ENCODE data around the gene KCNJ15. TPM values are rescaled to one million over a fixed set of nuclear protein-coding genes. Genes with fewer than 3 reads are reported as not detected.
A peak's percentile ranks its signal among the peaks of the same experiment; 100 is the strongest.

KCNJ15 gene
- total RNA-seq, 1 experiment from 2014 or later = 19.2 TPM

DNA sequence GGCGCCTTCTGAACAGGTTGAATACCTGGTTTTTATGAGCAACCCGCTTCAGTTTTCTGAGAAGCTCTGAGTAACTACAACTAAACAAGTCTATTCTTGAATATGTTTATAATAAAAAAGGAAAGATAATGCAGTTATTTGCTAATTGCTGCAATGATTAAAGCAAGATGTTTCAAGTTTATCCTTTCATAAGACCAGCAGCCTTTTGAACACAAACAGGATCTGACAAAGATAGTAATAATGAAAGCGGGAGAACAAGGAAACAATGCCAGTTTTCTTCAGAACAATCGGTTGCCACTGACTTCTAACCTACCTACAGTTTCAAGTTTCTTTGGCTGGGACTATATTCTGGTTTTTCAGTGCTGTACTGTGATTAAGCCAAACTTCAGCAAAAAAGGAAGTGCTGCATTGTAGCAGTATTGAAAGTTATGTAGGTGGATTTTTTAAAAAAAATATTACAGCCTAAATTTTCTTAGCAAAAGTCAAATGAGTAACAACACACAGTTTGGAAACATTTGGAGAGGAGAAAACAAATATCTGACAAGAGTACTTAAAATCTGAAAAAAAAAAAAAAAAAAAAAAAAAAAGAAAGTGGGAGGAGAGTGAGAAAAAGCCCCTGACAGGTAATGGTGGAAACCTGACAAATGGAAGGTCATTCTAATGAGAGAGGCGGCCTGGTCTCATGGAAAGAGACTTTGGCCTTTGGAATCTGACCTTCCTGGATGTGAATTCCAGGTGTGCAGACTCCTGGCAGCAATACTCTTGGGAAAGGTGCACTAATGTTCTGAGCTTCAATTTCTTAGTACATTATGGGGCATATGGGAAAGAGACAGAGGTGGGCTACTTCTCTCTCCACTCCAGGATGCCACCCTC is 11.4 kb downstream of the KCNJ15 start:
- DNase-seq (ENCODE audit: low read depth) = no peak

DNA sequence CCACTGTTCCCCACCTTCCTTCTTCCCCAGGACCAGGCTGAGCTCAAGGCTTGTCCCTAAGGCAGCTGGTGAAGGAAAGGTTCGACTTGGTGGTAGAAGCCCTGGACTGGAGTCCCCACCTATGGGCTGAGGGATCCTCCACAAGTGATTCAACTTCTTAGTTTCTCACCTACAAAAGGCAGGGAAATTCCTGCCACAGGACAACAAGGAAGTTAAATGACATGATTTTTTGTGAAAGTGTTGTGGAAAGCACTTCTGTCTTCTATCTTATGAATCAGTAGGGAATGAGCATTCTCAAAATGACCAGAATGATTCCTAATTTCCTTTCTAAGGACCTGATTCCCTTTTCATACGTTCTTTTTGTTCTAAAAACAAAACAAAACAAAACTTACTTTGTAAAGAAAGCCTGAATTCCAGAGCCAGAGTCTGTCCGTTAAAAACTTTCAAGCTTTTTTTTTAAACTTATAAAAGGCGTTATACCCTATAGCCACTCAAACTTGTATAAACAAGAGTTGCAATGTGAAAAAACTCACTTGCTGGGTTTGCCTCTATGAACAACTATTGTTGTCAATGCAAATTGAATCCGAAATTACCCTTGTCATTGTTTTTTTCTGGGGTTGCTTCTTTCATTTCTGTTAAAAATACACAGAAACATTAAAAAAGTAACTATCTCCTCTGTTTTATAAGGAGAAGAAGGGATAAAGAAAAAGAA is 12.2 kb downstream of the KCNJ15 start:
- no peak for DNase-seq (ENCODE audit: low read depth)

DNA sequence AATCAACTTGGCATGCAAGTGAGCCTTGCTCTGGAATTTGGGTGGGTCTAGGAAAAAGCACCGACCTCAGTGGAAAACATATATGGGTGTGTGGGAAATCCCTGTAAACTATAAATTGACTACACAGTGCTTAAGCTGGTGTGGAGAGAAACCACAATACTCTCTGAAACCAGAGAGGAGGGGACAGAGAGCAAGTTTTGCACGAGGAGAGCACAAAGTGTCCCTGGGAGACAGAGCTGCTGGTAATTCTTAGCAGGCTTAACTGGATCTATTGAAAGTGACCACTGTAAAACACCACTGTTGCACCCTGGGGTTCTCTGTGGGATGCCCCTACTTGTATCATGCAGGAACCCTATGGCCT is 12.8 kb downstream of the KCNJ15 start:
- peak; percentile 65 for DNase-seq (ENCODE audit: low read depth)

DNA sequence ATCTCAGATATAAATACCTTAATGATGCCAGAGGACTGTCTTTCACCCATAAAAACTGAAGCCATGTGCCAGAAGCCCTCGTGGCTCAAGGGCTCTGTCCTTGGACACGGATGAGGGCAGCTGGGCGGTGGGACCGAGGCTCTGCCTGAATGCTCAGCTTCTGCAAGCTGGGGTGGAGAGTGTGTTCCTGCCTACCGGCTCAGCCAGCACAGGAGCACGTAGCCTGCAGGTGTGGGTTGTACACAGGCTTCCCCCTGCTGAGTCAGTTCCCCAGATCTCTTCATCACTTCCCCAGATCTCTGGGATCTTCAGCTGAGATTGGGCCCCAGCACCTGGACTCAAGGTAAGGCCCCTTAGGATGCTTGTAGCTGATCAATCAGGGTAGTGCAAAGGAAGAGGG is 15.4 kb downstream of the KCNJ15 start:
- DNase-seq (ENCODE audit: low read depth) = no peak

DNA sequence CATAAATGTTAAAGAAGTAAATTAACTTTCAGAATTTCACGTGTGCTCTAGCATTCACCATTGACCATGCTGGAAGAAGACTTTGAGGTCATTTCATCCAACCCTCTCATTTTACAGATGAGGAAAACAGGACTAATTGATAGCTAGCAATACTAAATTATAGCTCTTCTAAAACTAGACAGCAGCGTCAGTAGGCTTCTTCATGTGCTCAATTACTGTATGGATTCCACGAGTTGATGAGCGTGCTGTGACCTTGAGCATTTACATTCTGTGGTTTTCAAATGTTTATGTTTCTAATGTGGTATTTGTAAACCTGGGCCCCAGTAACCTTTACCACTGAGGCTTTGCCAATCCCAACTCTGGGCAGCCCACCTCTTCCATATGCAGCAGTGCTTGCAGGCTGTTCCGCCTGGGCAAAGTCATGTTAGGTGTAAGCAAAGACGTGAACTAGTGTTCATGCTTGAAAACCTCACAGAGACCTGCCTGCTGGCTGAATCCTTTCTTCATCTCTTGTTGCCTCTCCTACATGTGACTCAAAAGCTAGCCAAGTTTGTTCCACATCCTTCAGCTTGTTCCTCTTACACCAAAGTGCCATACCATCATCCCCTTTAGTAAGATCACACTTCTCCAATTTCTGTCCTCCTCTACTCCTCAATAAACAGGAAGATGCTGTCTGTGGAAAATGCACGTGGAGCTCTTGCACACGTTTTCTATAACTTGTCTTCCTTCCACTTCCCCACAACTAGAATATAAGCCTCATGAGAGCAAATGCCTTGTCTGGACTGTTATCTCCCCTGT is 17.2 kb downstream of the KCNJ15 start:
- no peak for DNase-seq (ENCODE audit: low read depth)

DNA sequence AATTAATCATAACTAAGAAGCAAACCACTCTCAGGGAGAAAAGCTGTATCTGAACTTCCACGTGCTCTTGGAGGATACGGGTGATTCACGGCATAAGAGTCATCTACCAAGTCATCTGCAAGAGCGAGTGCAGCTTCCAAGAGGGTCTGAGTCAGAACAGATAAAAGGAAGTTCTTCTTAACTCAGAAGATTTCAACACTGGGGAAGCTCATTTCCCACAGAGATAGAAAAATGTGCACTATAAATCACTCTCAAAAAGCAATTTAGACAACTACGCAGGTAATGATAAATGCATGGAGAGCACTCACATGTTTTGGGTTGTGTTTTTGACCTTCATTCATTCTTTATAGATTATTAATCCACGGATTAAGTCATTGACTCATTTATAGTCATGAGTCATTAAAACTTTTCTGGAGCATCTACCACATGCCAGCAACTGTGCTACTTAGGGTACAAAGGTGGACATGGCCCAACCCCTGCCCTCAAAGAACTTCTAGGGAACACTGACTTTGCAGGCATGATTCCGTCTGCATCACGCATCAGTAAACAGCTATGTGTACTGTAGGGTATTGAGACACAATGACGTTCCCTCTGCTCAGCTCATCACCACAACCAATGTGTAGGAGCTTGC is 20.8 kb downstream of the KCNJ15 start:
- peak; percentile 99 for DNase-seq (ENCODE audit: low read depth)

DNA sequence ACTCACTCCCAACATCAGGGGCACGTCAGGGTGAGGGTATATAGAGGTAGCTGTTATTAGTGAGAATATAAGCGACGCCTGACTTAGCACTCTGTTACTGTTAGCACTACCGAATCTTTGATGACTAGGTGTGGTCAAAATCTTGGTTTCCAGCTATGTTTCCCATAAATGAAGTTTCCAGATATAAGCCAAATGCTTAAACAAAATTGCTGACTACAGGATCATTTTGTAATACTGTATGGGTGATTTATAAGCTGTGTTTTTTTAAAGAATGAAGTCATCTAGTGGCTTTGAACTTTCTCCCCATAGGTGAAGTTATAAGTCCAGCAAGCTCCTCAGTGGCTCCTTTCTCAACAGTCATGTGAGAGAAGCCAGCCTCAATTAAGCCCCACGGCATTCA is 23.7 kb downstream of the KCNJ15 start:
- DNase-seq (ENCODE audit: low read depth) = no peak

DNA sequence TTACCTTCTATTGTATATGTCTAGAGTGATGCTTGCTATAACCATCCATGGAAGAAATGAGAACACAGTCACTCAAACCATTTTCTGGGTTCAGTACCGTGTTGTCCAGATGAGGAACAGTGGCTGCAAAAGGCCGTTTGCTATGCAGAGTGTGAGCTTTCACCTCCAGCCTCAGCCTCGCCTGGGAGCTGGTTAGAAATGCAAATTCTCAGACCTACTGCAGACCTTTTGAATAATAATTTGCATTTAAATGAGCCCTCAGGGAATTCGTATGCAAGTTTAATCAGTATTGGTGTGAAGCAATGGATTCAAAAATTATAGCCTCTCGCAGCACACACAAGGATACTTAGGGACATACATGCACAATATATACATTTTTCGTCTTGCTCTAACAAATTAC is 24.1 kb downstream of the KCNJ15 start:
- no peak for DNase-seq (ENCODE audit: low read depth)

DNA sequence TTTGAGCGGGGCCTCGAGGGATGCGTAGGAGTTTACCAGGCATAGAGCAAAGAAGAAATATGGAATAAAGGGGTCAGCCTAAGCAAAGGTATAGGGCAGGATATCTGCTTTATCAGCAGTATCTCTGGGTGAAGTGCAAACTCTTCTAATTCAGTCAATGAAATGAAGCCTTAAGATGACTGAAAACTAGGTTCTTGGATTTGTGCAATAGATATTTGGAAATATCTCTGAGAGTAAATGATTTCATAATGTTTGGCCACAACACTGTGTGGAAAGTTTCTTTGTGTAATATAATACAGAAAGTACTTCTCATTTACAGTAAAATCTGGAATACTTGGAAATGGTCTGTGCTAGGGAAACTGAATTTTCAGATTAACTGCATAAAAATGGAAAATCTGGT is 26.1 kb downstream of the KCNJ15 start:
- DNase-seq (ENCODE audit: low read depth) = peak; percentile 77

DNA sequence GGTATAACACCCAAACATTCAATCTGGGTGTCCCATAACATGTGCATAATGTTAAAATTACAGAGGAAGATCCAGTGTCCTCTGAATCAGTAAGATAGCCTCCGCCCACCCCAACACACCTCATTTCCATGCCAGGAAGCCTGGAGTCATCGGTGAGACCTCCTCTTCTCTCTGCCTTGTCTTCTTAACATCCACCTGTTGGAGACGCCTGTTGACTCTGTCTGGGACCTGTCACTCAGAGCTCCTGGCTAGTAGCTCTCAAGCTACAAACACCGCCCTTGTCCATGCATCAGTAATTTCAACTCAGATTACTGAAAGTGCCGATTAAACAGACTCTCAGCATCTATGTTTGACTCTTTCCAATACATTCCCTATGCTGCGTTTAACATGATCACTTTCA is 27.4 kb downstream of the KCNJ15 start:
- no peak for DNase-seq (ENCODE audit: low read depth)

DNA sequence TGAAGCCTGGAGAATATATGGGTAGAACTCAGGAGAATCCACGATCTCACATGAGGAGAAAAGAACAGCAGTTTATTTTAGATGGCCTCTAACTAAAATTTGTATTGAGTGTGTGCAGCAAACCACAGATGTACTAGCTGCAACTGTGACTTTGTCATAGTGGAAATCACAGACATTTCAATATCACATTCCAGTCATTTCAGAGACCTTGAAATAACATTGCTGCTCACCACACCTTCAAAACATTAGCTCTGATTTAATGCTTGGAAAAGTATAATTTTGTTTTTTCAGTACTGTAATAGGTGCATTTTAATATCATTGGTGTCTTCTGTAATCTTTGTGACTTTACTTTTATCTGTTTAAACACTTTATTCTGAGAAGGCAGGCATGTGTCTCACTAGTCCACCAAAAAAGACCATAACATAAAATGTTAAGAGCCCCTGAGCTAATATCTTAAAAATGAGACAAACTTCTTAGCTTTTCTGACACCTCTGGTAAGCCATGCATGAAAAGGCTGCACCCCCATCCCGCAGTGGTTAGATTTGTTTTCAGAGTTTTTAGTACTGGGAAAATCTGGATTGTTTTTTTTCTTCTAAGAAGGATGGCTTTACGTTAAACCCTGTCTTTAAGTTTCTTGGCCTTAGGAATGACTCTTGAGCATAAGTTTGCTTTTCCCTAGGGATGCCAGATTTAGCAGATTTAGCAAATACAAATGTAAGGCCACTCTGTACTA is 30.1 kb downstream of the KCNJ15 start:
- peak; percentile 71 for DNase-seq (ENCODE audit: low read depth)

DNA sequence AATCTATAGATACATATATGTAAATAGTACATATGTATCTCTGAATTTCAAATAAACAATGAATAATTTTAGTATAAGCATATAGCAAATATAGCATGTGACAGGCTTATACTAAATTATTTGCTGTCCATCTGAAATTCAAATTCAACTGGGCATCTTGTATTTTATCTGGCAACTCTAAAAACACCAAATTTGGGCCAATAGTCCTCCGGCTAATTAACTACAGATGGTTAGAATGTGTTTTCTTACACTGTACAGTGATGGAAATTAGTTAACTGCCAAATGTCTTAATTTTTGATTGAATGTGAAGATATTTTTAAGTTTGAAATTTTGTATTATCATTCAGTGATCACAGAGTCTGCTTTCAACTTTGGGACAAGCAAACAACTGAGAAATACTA is 30.7 kb downstream of the KCNJ15 start:
- DNase-seq (ENCODE audit: low read depth) = no peak

DNA sequence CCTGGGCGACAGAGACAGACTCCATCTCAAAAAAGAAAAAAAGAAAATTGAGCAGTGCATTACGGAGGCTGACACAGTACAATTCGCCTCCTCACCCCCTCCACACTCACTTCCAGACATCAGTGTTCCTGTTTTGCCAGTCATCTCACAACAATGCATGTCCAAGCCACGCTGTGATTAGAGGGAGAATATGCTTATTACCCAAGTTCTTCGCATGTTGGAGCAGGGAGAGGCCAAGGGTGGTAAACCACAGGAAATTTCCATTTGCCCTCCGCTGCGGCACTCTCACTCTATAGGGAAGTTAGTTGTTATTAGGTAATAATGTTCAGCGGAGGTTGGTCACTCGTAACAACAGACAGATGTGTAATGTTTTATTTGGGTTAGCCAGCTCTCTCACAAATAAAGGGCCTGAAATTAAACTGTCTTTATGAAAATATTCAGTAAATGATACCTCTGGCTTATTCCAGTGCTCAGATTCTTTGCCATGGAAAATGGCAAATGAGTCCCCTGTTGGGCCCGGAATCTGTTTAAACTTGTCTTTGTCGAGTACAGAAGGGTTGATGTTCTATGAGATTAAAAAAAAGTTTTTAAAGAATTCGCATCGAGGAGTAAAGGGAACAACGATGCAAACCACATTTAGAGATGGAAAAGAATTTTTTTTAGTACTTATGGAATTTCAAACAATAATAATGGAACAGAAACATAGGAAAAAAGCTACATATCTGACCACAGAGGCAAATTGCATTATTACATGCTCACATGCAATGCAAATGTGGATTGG is 33.1 kb downstream of the KCNJ15 start:
- peak; percentile 100 for DNase-seq (ENCODE audit: low read depth)

DNA sequence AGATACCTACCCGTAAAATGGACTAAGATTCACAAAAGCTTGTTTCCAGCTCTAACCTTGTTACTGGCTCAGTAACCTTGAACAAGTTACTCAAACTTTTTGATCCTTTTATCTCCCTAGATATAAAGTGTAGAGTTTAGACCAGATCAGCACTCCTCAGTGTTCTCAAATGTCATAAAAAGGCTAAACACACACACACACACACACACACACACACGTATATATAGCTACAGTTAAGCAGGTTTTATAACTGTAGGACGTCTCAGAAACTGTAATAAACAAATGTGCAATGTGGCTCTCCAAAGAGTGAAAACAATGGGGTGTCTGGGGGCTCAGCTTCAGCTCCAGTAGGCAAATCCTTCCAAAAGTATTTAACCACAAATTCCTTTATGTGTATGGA is 34.0 kb downstream of the KCNJ15 start:
- DNase-seq (ENCODE audit: low read depth) = no peak

DNA sequence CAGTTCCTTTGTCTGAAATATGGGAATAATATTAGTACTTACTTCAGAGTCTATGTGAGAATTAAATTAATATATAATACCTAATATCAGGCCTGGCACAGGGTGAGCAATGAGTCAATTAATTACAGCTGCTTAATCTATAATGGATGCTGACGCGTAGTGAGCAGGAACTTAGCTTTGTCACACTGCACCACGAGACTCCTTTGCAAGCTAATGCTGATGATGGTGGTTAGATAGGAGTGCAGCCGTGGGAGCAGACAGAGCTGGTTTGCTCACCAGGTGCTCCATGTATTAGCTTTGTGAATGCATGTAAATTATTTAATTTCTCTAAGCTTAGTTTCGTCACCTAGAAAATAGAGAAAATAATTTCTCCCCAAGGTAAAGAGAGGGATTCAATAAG is 35.1 kb downstream of the KCNJ15 start:
- DNase-seq (ENCODE audit: low read depth) = no peak

DNA sequence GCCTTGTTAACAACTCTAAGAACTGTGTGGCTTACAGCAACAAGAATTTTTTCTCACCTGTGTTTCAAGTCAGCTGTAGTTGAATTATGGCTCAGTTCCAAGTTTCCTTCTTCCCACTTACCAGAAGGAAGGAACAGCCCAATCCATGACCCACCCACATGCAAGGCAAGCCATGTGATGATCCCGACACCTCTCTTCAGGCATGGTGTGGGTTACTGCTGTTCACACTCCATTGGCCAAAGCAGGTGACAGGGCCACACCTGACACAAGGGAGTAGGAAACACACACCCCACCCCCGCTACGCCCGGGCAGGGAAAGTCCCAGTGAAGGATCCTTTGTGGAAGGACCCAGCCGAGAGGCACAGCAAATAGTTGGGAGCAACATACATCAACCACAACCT is 36.3 kb downstream of the KCNJ15 start:
- DNase-seq (ENCODE audit: low read depth) = no peak

DNA sequence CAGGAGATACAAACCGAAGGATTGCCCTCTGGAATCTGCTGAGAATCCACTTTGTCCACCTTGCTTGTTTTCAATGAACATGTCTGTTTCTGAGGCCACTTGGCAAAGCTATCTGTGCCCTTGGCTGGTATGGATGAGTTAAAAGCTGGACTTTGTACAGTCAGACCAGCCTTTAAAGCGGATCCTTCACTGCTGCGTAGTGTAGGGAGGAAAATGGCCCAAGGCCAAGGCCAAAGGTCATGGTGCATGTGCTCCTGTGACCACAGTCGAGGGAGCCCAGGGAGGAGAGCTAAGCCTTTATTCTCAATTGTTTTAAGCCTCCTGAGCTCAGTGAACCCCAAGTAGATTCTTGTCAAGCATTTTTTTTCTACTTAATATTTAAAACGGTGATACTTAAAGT is 37.0 kb downstream of the KCNJ15 start:
- DNase-seq (ENCODE audit: low read depth) = no peak

DNA sequence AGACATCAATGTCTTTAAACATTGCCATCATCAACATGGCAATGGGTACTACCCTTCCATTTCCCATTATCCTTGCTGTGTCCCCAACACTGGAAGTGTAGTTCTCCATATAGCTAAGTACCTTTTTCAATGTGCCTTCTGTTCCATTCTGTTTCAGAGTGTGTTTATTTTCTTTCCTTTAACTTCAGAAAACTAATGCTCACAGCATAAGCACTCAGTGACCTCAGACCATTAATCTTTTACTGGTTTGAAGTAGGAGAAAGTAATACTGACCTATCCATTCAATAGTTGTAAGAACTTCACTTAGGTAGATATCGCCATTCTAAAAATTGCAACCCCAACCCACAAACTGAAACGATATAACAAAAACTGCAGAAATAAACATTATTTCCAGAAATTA is 37.8 kb downstream of the KCNJ15 start:
- DNase-seq (ENCODE audit: low read depth) = no peak

DNA sequence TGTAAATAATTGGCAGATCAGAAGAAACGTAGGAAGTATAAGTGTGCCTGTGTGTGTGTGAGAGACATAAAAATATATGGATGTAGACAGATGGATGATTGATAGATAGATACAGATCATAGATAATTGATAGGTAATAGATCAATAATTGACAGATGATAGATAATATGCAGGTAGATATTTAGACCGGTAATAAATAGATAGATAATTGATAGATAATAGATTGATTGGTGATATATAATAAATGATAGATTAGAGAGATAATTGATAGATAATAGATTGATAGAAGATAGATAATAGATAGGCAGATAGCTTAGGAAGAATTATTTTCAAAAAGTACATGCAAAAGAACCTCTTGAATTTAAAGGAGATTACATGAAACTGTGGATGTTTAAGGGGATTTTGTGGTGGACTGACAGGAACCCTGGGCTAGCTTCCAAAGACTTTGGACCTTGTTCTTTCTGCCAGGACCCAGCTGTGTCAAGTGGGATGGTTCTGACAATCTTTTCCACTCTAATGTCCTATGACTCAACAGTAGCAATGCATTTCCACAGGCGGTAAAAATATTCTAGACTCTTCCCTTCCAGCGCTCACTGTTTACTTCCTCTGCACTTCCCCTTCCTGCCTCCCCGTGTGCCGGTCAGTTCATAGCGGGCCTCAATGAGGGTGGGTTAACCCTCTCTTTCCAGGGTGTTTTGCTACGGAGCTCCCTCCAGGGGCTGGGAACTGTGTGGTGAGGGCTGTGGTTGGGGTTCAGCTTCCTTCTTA is 39.4 kb downstream of the KCNJ15 start:
- peak; percentile 83 for DNase-seq (ENCODE audit: low read depth)

DNA sequence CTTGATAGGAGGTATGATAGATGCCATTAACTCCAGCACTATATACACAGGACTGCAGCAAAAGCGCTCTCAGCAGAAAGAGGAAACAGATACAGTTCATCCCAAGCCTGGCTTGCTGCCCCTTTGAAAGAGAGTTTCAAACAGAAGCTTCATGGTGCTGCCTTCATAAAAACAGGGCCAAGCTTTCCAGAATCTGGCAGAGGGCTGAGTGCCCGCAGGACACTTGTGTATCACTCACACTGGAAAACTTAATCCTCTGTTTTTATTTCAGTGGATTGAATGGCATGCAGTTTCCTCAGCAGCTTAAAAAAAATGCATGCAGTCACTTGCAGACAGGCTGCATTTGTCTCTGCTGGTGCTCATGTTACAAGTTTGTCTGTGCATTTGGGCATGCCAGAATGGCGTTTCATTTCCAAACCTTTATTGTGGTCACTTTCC is 40.4 kb downstream of the KCNJ15 start:
- peak; percentile 91 for DNase-seq (ENCODE audit: low read depth)

Measured in LHCN-M2 (cell line).